Measurements from ENCODE around the gene PLAA.
"Not testable (repeated sequence)": the region's sequence is repeated elsewhere in the genome, so short reads cannot be mapped to it uniquely, and the experiment has no call there.

The PLAA gene

DNA sequence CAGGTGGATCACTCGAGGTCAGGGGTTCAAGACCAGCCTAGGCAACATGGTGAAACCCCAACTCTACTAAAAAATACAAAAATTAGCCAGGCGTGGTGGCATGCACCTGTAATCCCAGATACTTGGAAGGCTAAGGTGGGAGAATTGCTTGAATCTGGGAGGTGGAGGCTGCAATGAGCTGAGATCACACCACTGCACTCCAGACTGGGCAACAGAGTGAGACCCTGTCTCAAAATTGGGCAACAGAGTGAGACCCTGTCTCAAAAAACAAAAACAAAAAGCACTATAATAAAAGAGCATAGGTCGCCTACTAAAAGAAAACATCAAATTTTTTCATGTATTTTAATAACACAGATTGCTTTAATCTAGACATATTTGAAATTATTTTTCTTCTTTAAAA, 71.9 kb downstream of the PLAA start:
- H4K12ac ChIP-seq (ENCODE audit: low read depth, low read length); H4K91ac ChIP-seq (ENCODE audit: low read depth, low read length); H3K4me2 ChIP-seq (ENCODE audit: low read length); H3K9me3 ChIP-seq (ENCODE audit: insufficient read depth, low read depth, low read length); H2AK5ac ChIP-seq (ENCODE audit: low read length); H3K79me1 ChIP-seq (ENCODE audit: low read length); H3K27ac ChIP-seq (ENCODE audit: low read depth, low read length); H3K4ac ChIP-seq (ENCODE audit: low read depth, low read length); H3K79me2 ChIP-seq (ENCODE audit: control insufficient read depth, insufficient read depth, low read length, poor library complexity); H2BK5ac ChIP-seq (ENCODE audit: low read depth, low read length, poor library complexity); H3K36me3 ChIP-seq (ENCODE audit: control insufficient read depth in 1 of 2, insufficient read depth in 2 of 2, low read length in 2 of 2); H3K18ac ChIP-seq (ENCODE audit: low read length); H2BK12ac ChIP-seq (ENCODE audit: low read length); H3K23ac ChIP-seq (ENCODE audit: low read length); H2BK120ac ChIP-seq (ENCODE audit: insufficient read depth, low read length, poor library complexity); H3K4me3 ChIP-seq (ENCODE audit: low read depth, low read length); H3K27me3 ChIP-seq (ENCODE audit: insufficient read depth, low read length); H4K8ac ChIP-seq (ENCODE audit: low read depth, low read length); H2AFZ ChIP-seq (ENCODE audit: insufficient read depth, low read length, poor library complexity); DNase-seq; H3K9ac ChIP-seq (ENCODE audit: low read length); H3K14ac ChIP-seq (ENCODE audit: low read length); H3K4me1 ChIP-seq (ENCODE audit: control insufficient read depth in 1 of 2, insufficient read depth in 2 of 2, low read length in 2 of 2): not testable (repeated sequence)
- no CpG with 5 or more reads among the region's 3 CpGs for WGBS (ENCODE audit: extremely low coverage, insufficient coverage, insufficient read length)

DNA sequence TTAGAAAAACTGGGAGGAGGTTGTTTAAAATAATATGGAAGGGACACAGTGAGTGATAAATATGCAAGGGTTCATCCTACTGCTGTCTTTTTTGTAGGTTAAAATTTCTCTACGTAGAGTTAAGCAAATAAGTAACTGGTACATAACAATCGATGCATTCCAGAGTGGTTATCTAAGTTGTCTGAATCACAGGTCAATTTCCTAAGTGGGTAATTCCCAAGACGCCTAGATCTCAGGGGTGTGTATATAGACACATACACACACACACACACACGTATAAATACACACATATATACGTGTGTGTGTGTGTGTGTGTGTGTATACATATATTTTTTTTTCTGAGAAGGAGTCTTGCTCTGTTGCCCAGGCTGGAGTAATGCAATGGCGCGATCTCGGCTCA, 76.8 kb downstream of the PLAA start:
- H3K4me3 ChIP-seq (ENCODE audit: low read depth, low read length): no peak overlapping the region

DNA sequence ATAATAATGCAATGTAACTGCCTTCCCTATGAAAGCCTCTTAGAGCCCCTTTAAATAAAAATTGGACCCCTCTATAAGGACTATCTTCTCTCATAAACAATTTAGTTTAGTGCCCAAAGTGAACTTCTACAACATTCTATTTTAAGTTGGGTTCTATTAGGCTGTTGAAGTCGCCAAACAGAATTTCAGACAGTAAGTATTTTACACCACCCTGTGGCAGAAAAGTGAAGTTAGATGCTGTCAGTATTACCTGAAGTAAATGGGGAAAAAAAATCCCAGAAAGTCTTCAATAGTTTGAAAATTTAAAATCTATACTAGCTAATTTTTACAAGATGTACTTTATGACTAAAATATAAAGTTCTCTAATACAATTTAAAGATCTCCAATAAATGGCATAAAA, 84.0 kb downstream of the PLAA start:
- H2BK120ac ChIP-seq (ENCODE audit: insufficient read depth, low read length, poor library complexity): no peak overlapping the region
- H3K4me2 ChIP-seq (ENCODE audit: low read length): no peak overlapping the region
- H3K27ac ChIP-seq (ENCODE audit: low read depth, low read length): no peak overlapping the region
- H4K12ac ChIP-seq (ENCODE audit: low read depth, low read length): no peak overlapping the region
- no peak overlapping the region for H3K23ac ChIP-seq (ENCODE audit: low read length)
- no peak overlapping the region for H3K4ac ChIP-seq (ENCODE audit: low read depth, low read length)
- WGBS (ENCODE audit: extremely low coverage, insufficient coverage, insufficient read length): no CpG with 5 or more reads among the region's 1 CpG
- H3K14ac ChIP-seq (ENCODE audit: low read length): no peak overlapping the region
- H3K4me1 ChIP-seq (ENCODE audit: control insufficient read depth in 1 of 2, insufficient read depth in 2 of 2, low read length in 2 of 2): no peaks in the 10 kb centered on the region
- H3K9me3 ChIP-seq (ENCODE audit: insufficient read depth, low read depth, low read length): no peaks in the 10 kb centered on the region
- no peak overlapping the region for H2BK5ac ChIP-seq (ENCODE audit: low read depth, low read length, poor library complexity)
- peaks cover 0 to 2% of the 10 kb centered on the region in 2 experiments for H3K36me3 ChIP-seq (ENCODE audit: control insufficient read depth in 1 of 2, insufficient read depth in 2 of 2, low read length in 2 of 2)
- no peak overlapping the region for H3K18ac ChIP-seq (ENCODE audit: low read length)
- H4K91ac ChIP-seq (ENCODE audit: low read depth, low read length): no peak overlapping the region
- peak in 1 of 2 donors; percentile 8 for DNase-seq
- no peak overlapping the region for H2BK12ac ChIP-seq (ENCODE audit: low read length)
- no peaks in the 10 kb centered on the region for H3K27me3 ChIP-seq (ENCODE audit: insufficient read depth, low read length)
- H4K8ac ChIP-seq (ENCODE audit: low read depth, low read length): no peak overlapping the region
- H3K9ac ChIP-seq (ENCODE audit: low read length): no peak overlapping the region
- no peaks in the 10 kb centered on the region for H3K79me1 ChIP-seq (ENCODE audit: low read length)
- H2AK5ac ChIP-seq (ENCODE audit: low read length): no peak overlapping the region
- H2AFZ ChIP-seq (ENCODE audit: insufficient read depth, low read length, poor library complexity): no peak overlapping the region
- H3K79me2 ChIP-seq (ENCODE audit: control insufficient read depth, insufficient read depth, low read length, poor library complexity): no peaks in the 10 kb centered on the region
- no peak overlapping the region for H3K4me3 ChIP-seq (ENCODE audit: low read depth, low read length)

More for the DNA sequence above, 76.8 kb downstream of the PLAA start:
- H2AFZ ChIP-seq (ENCODE audit: insufficient read depth, low read length, poor library complexity): no peak overlapping the region
- no peak overlapping the region for H3K18ac ChIP-seq (ENCODE audit: low read length)
- H3K36me3 ChIP-seq (ENCODE audit: control insufficient read depth in 1 of 2, insufficient read depth in 2 of 2, low read length in 2 of 2): no peaks in the 10 kb centered on the region
- DNase-seq: no peak
- H3K79me1 ChIP-seq (ENCODE audit: low read length): no peaks in the 10 kb centered on the region
- H2AK5ac ChIP-seq (ENCODE audit: low read length): no peak overlapping the region
- H2BK120ac ChIP-seq (ENCODE audit: insufficient read depth, low read length, poor library complexity): no peak overlapping the region
- H4K91ac ChIP-seq (ENCODE audit: low read depth, low read length): no peak overlapping the region
- H3K4me1 ChIP-seq (ENCODE audit: control insufficient read depth in 1 of 2, insufficient read depth in 2 of 2, low read length in 2 of 2): no peaks in the 10 kb centered on the region
- H2BK5ac ChIP-seq (ENCODE audit: low read depth, low read length, poor library complexity): no peak overlapping the region
- no peaks in the 10 kb centered on the region for H3K27me3 ChIP-seq (ENCODE audit: insufficient read depth, low read length)
- WGBS (ENCODE audit: extremely low coverage, insufficient coverage, insufficient read length): no CpG with 5 or more reads among the region's 8 CpGs
- H3K23ac ChIP-seq (ENCODE audit: low read length): no peak overlapping the region
- H3K4me2 ChIP-seq (ENCODE audit: low read length): no peak overlapping the region
- H3K79me2 ChIP-seq (ENCODE audit: control insufficient read depth, insufficient read depth, low read length, poor library complexity): no peaks in the 10 kb centered on the region
- H3K14ac ChIP-seq (ENCODE audit: low read length): no peak overlapping the region
- no peaks in the 10 kb centered on the region for H3K9me3 ChIP-seq (ENCODE audit: insufficient read depth, low read depth, low read length)
- no peak overlapping the region for H3K27ac ChIP-seq (ENCODE audit: low read depth, low read length)
- H4K12ac ChIP-seq (ENCODE audit: low read depth, low read length): no peak overlapping the region
- no peak overlapping the region for H2BK12ac ChIP-seq (ENCODE audit: low read length)
- H3K9ac ChIP-seq (ENCODE audit: low read length): no peak overlapping the region
- H4K8ac ChIP-seq (ENCODE audit: low read depth, low read length): no peak overlapping the region
- no peak overlapping the region for H3K4ac ChIP-seq (ENCODE audit: low read depth, low read length)

DNA sequence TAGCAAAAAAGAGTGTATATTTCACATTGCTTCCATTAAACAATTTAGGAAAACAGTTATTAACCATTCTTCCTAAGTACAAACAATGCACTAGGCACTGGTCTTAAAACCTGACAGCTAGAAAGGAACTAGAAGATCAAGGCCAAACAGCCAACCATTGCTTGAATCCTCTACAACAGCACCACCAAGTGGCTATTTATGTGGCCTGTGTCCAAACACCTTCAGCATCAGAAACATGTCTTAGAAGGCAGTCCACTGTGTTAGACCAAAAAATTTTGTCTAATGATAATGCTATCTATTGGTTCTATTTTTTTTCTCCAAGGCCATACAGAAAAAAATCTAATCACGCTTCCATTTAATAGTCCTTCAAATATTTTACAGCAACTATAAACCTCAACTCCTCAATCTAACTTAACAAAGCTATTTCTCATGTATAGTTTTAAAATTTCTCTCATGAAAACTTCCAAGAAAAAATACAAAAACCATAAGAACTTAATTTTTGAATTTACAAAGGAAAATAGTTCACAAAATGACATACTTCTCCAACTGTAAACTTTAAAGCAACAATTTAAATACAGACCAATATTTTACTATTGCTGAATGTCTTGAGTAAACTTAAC, 90.5 kb downstream of the PLAA start:
- Histone ChIP-seq H2BK12ac (ENCODE audit: low read length) (no peak overlapping the region), H3K18ac (ENCODE audit: low read length) (no peak overlapping the region), H3K36me3 (ENCODE audit: control insufficient read depth in 1 of 2, insufficient read depth in 2 of 2, low read length in 2 of 2) (peaks cover 0 to 2% of the 10 kb centered on the region in 2 experiments), H3K14ac (ENCODE audit: low read length) (no peak overlapping the region), H3K9me3 (ENCODE audit: insufficient read depth, low read depth, low read length) (no peaks in the 10 kb centered on the region), H2BK120ac (ENCODE audit: insufficient read depth, low read length, poor library complexity) (no peak overlapping the region), H2BK5ac (ENCODE audit: low read depth, low read length, poor library complexity) (no peak overlapping the region), H4K91ac (ENCODE audit: low read depth, low read length) (no peak overlapping the region), H2AFZ (ENCODE audit: insufficient read depth, low read length, poor library complexity) (no peak overlapping the region), H3K4me3 (ENCODE audit: low read depth, low read length) (no peak overlapping the region), H3K4ac (ENCODE audit: low read depth, low read length) (no peak overlapping the region), H2AK5ac (ENCODE audit: low read length) (no peak overlapping the region), H3K23ac (ENCODE audit: low read length) (no peak overlapping the region), H3K4me2 (ENCODE audit: low read length) (no peak overlapping the region), H3K27ac (ENCODE audit: low read depth, low read length) (no peak overlapping the region), H4K8ac (ENCODE audit: low read depth, low read length) (no peak overlapping the region), H3K79me1 (ENCODE audit: low read length) (no peaks in the 10 kb centered on the region), H4K12ac (ENCODE audit: low read depth, low read length) (no peak overlapping the region), H3K27me3 (ENCODE audit: insufficient read depth, low read length) (no peaks in the 10 kb centered on the region), H3K79me2 (ENCODE audit: control insufficient read depth, insufficient read depth, low read length, poor library complexity) (no peaks in the 10 kb centered on the region), H3K4me1 (ENCODE audit: control insufficient read depth in 1 of 2, insufficient read depth in 2 of 2, low read length in 2 of 2) (no peaks in the 10 kb centered on the region), H3K9ac (ENCODE audit: low read length) (no peak overlapping the region)
- no CpG with 5 or more reads among the region's 1 CpG for WGBS (ENCODE audit: extremely low coverage, insufficient coverage, insufficient read length)
- DNase-seq: peak; percentile 37 to 81
